Measurements from ENCODE around the gene ZCCHC7. TPM values are rescaled to one million over a fixed set of nuclear protein-coding genes. Genes with fewer than 3 reads are reported as not detected.
"Not testable (repeated sequence)": the region's sequence is repeated elsewhere in the genome, so short reads cannot be mapped to it uniquely, and the experiment has no call there.

The ZCCHC7 gene
- polyA plus RNA-seq, 4 donors = 4.9 to 15.0 (median 7.9) TPM

DNA sequence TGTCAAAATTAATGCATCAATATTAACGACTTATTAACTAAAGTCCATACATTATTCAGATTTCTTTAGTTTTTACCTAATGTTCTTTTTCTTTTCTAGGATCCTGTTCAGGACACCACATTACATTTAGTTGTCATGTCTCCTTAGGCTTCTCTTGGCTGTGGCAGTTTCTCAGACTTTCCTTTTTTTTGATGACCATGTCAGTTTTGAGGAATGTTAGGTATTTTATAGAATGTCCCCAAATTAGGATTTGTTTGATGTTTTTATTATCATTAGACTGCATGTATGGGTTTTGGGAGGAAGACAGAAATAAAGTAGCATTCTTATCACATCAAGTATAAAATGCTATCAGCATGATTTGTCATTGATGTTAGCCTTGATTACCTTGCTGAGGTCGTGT lies 32.0 kb downstream of the ZCCHC7 start:
- WGBS, 3 donors = 54 to 73% (median 70%) methylated on average over 2 of the region's 2 CpGs
- no peaks in the 10 kb centered on the region for H3K4me1 ChIP-seq (ENCODE audit: control insufficient read depth in 3 of 3, insufficient read depth in 2 of 3, low read depth in 1 of 3, low read length in 2 of 3)
- no peaks in the 10 kb centered on the region for H3K9me3 ChIP-seq (ENCODE audit: control insufficient read depth in 2 of 2, insufficient read depth in 1 of 2, low read depth in 1 of 2, low read length in 1 of 2)
- H3K27me3 ChIP-seq (ENCODE audit: control insufficient read depth in 3 of 3, insufficient read depth in 3 of 3, low read length in 3 of 3) = no peaks in the 10 kb centered on the region
- no peak for FAIRE-seq
- H3K36me3 ChIP-seq (ENCODE audit: control insufficient read depth in 3 of 3, insufficient read depth in 2 of 3, low read depth in 1 of 3, low read length in 3 of 3) = peaks cover 0 to 9% (median 1%) of the 10 kb centered on the region in 3 donors
- no peak for DNase-seq
- H3K4me3 ChIP-seq (ENCODE audit: low read depth in 1 of 3, low read length in 3 of 3) = no peak overlapping the region
- H3K27ac ChIP-seq (ENCODE audit: low read depth in 1 of 3, low read length in 2 of 3) = no peak overlapping the region

DNA sequence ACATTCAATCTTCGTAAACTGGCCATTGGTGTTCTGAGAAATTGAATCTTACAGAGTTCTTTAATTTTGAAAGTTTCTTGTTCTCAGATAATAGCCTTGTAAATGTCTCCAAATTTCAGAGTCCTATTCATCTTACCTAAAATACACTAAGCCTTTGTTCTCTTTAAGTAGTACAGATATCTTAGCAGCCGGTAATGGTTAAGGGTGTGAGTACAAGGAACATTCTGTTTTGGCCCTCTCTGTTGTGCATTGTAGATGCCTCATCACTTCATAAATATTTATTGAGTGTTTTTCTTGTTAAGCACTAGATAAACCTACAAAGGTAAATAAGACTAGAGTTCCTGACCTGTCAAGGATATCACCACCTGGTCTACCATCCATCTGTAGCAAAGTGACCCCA lies 35.2 kb downstream of the ZCCHC7 start:
- peaks cover 0 to 16% (median 0%) of the 10 kb centered on the region in 3 donors for H3K36me3 ChIP-seq (ENCODE audit: control insufficient read depth in 3 of 3, insufficient read depth in 2 of 3, low read depth in 1 of 3, low read length in 3 of 3)
- FAIRE-seq (no peak), DNase-seq (no peak)
- no peak overlapping the region for H3K4me3 ChIP-seq (ENCODE audit: low read depth in 1 of 3, low read length in 3 of 3)
- no peaks in the 10 kb centered on the region for H3K9me3 ChIP-seq (ENCODE audit: control insufficient read depth in 2 of 2, insufficient read depth in 1 of 2, low read depth in 1 of 2, low read length in 1 of 2)
- no peaks in the 10 kb centered on the region for H3K27me3 ChIP-seq (ENCODE audit: control insufficient read depth in 3 of 3, insufficient read depth in 3 of 3, low read length in 3 of 3)
- no peaks in the 10 kb centered on the region for H3K4me1 ChIP-seq (ENCODE audit: control insufficient read depth in 3 of 3, insufficient read depth in 2 of 3, low read depth in 1 of 3, low read length in 2 of 3)
- H3K27ac ChIP-seq (ENCODE audit: low read depth in 1 of 3, low read length in 2 of 3) = no peak overlapping the region
- WGBS, 3 donors = 92 to 97% (median 96%) methylated on average over 2 of the region's 2 CpGs

DNA sequence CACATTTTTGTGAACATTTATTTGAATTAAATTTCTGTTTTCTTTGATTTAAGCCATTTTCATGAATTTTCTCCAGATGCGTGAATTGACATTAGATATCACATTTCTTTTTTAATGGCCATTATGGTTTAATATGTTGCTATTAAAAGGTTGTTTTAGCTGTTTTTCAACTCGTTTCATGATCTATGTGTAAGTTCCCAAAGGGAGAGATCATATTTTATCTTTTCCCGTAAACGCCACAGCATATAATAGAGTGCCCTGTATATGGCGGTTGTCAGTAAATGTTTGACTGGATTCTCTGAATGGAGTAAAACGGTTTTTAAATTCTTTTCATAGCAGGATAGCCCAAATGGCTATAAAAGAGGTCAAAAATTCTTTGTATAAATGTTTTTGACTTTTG lies 35.8 kb downstream of the ZCCHC7 start:
- Histone ChIP-seq H3K36me3 (ENCODE audit: control insufficient read depth in 3 of 3, insufficient read depth in 2 of 3, low read depth in 1 of 3, low read length in 3 of 3) (peaks cover 0 to 22% (median 0%) of the 10 kb centered on the region in 3 donors), H3K9me3 (ENCODE audit: control insufficient read depth in 2 of 2, insufficient read depth in 1 of 2, low read depth in 1 of 2, low read length in 1 of 2) (no peaks in the 10 kb centered on the region), H3K4me1 (ENCODE audit: control insufficient read depth in 3 of 3, insufficient read depth in 2 of 3, low read depth in 1 of 3, low read length in 2 of 3) (no peaks in the 10 kb centered on the region), H3K27me3 (ENCODE audit: control insufficient read depth in 3 of 3, insufficient read depth in 3 of 3, low read length in 3 of 3) (no peaks in the 10 kb centered on the region), H3K27ac (ENCODE audit: low read depth in 1 of 3, low read length in 2 of 3) (no peak overlapping the region), H3K4me3 (ENCODE audit: low read depth in 1 of 3, low read length in 3 of 3) (no peak overlapping the region)
- no peak for FAIRE-seq
- no peak for DNase-seq
- WGBS, 3 donors = 94 to 97% (median 96%) methylated on average over 6 of the region's 6 CpGs

DNA sequence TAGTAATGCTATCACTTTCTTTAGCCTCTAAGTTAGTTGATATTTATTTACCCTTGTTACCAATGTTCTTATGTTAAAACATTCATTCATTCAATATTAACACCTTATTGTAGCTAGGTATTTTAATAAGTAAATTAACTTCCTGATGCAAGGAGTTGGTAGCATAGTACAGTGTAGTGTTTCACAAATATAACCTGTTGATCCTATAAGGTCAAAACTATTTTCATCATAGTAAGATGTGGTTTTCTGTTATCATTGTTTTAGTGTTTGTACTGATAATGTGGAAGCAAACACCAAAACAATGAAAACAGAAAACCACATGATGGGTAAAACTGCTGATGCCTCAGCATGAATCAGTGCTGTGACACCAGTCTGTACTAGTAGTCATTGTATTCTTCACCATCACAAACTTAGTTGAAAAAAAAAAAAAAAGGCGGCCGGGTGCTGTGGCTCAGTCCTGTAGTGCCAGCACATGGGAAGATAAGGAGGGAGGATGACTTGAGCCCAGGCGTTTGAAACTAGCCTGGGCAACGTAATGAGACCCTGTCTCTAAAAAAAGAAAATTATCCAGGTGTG lies 36.5 kb downstream of the ZCCHC7 start:
- no peak for DNase-seq
- H3K27ac ChIP-seq (ENCODE audit: low read depth in 1 of 3, low read length in 2 of 3) = no peak overlapping the region
- peaks cover 0 to 22% (median 0%) of the 10 kb centered on the region in 3 donors for H3K36me3 ChIP-seq (ENCODE audit: control insufficient read depth in 3 of 3, insufficient read depth in 2 of 3, low read depth in 1 of 3, low read length in 3 of 3)
- WGBS, 3 donors = 93 to 98% (median 94%) methylated on average over 4 of the region's 4 CpGs
- no peak overlapping the region for H3K4me3 ChIP-seq (ENCODE audit: low read depth in 1 of 3, low read length in 3 of 3)
- peak; percentile 70 for FAIRE-seq
- H3K9me3 ChIP-seq (ENCODE audit: control insufficient read depth in 2 of 2, insufficient read depth in 1 of 2, low read depth in 1 of 2, low read length in 1 of 2) = no peaks in the 10 kb centered on the region
- H3K27me3 ChIP-seq (ENCODE audit: control insufficient read depth in 3 of 3, insufficient read depth in 3 of 3, low read length in 3 of 3) = no peaks in the 10 kb centered on the region
- no peaks in the 10 kb centered on the region for H3K4me1 ChIP-seq (ENCODE audit: control insufficient read depth in 3 of 3, insufficient read depth in 2 of 3, low read depth in 1 of 3, low read length in 2 of 3)

DNA sequence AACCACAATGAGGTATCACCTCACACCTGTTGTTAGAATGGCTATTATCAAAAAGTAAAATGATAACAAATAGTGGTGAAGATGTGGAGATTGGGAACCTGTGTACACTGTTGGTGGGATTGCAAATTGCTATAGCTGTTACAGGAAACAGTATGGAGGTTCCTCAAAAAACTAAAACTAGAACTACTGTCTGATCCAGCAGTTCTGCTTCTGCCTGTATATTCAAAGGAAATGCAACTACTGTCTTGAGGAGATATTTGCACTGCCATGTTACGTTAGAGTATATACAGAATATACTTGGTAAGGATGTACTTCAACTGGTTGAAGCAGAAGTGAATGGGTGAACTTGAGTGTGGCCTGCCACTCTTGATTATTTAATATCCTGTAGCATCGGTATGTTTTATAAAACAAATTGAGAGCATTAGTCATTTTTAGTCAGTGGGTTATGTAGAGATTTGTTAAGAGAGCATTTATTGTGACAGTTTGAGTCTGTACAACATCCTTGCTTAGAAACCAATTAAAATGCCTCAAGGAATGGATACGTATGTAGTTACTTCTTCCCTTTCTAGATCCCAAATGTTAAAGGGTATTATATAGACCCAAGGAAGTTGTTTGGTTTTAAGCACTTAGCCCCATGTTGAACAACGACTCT lies 37.5 kb downstream of the ZCCHC7 start:
- peaks cover 0 to 22% (median 0%) of the 10 kb centered on the region in 3 donors for H3K36me3 ChIP-seq (ENCODE audit: control insufficient read depth in 3 of 3, insufficient read depth in 2 of 3, low read depth in 1 of 3, low read length in 3 of 3)
- no peaks in the 10 kb centered on the region for H3K4me1 ChIP-seq (ENCODE audit: control insufficient read depth in 3 of 3, insufficient read depth in 2 of 3, low read depth in 1 of 3, low read length in 2 of 3)
- H3K27me3 ChIP-seq (ENCODE audit: control insufficient read depth in 3 of 3, insufficient read depth in 3 of 3, low read length in 3 of 3) = no peaks in the 10 kb centered on the region
- no peak for FAIRE-seq
- no peaks in the 10 kb centered on the region for H3K9me3 ChIP-seq (ENCODE audit: control insufficient read depth in 2 of 2, insufficient read depth in 1 of 2, low read depth in 1 of 2, low read length in 1 of 2)
- no peak overlapping the region for H3K4me3 ChIP-seq (ENCODE audit: low read depth in 1 of 3, low read length in 3 of 3)
- no peak overlapping the region for H3K27ac ChIP-seq (ENCODE audit: low read depth in 1 of 3, low read length in 2 of 3)
- DNase-seq = no peak
- 87 to 97% (median 92%) methylated on average over 4 of the region's 4 CpGs for WGBS, 3 donors

DNA sequence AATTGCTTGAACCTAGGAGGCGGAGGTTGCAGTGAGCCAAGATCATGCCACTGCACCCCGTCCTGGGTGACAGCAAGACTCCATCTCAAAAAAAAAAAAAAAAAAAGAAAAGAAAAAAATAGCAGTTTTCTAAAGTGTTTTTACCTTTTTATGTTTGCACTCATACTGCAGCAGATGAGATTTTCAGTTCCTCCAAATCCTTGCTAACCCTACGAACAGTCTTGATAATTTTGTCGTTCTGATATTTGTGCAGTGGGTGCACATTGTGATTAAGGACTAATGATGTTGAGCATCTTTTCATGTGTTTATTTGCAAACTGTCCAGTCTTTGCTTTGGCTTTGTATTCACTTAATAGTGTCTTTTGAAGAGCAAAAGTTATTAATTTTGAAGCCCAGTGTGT lies 42.9 kb downstream of the ZCCHC7 start:
- no peak for DNase-seq
- H3K36me3 ChIP-seq (ENCODE audit: control insufficient read depth in 3 of 3, insufficient read depth in 2 of 3, low read depth in 1 of 3, low read length in 3 of 3) = peaks cover 0 to 13% (median 0%) of the 10 kb centered on the region in 3 donors
- no peak overlapping the region for H3K27ac ChIP-seq (ENCODE audit: low read depth in 1 of 3, low read length in 2 of 3)
- FAIRE-seq = no peak
- no peaks in the 10 kb centered on the region for H3K4me1 ChIP-seq (ENCODE audit: control insufficient read depth in 3 of 3, insufficient read depth in 2 of 3, low read depth in 1 of 3, low read length in 2 of 3)
- no peaks in the 10 kb centered on the region for H3K9me3 ChIP-seq (ENCODE audit: control insufficient read depth in 2 of 2, insufficient read depth in 1 of 2, low read depth in 1 of 2, low read length in 1 of 2)
- no peak overlapping the region for H3K4me3 ChIP-seq (ENCODE audit: low read depth in 1 of 3, low read length in 3 of 3)
- no peaks in the 10 kb centered on the region for H3K27me3 ChIP-seq (ENCODE audit: control insufficient read depth in 3 of 3, insufficient read depth in 3 of 3, low read length in 3 of 3)
- WGBS, 3 donors = 89 to 96% (median 95%) methylated on average over 4 of the region's 4 CpGs

DNA sequence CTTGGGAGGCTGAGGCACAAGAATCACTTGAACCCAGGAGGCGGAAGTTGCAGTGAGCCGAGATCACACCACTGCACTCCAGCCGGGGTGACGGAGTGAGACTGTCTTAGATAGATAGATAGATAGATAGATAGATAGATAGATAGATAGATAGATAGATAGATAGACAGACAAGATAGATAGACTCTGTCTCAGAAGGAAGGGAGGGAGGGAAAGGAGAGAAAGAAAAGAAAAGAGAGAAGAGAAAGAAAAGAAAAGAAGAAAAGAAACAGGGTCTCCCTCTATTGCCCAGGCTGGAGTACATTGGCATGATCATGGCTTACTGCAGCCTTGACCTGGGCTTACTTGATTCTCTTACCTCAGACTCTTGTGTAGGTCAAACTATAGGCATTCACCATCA lies 44.0 kb downstream of the ZCCHC7 start:
- not testable (repeated sequence) for DNase-seq; H3K4me3 ChIP-seq (ENCODE audit: low read depth in 1 of 3, low read length in 3 of 3); H3K4me1 ChIP-seq (ENCODE audit: control insufficient read depth in 3 of 3, insufficient read depth in 2 of 3, low read depth in 1 of 3, low read length in 2 of 3); H3K27ac ChIP-seq (ENCODE audit: low read depth in 1 of 3, low read length in 2 of 3); H3K27me3 ChIP-seq (ENCODE audit: control insufficient read depth in 3 of 3, insufficient read depth in 3 of 3, low read length in 3 of 3); FAIRE-seq; H3K9me3 ChIP-seq (ENCODE audit: control insufficient read depth in 2 of 2, insufficient read depth in 1 of 2, low read depth in 1 of 2, low read length in 1 of 2)
- H3K36me3 ChIP-seq (ENCODE audit: control insufficient read depth in 3 of 3, insufficient read depth in 2 of 3, low read depth in 1 of 3, low read length in 3 of 3) = peaks cover 0 to 13% (median 0%) of the 10 kb centered on the region in 3 donors
- 95 to 98% (median 97%) methylated on average over 4 of the region's 4 CpGs for WGBS, 3 donors

DNA sequence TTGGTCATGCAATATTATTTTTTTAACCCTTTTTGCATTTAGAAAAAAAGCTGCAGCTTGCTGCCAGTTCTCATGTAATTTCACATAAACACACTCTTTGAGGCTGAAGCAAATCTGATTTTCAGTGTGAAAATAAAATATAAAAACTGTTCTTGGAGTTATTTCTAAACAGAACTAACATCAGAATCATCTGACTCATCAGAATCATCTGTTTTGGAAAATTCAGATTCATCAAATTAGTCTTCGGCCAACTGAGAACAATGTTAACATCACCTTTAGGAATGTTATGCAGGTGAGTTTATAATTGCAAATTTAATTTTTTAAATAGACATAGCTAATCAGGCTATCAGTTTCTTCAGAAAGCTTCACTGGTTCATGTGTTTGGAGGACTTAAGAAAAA lies 45.3 kb downstream of the ZCCHC7 start:
- Histone ChIP-seq H3K27ac (ENCODE audit: low read depth in 1 of 3, low read length in 2 of 3) (no peak overlapping the region), H3K27me3 (ENCODE audit: control insufficient read depth in 3 of 3, insufficient read depth in 3 of 3, low read length in 3 of 3) (no peaks in the 10 kb centered on the region), H3K9me3 (ENCODE audit: control insufficient read depth in 2 of 2, insufficient read depth in 1 of 2, low read depth in 1 of 2, low read length in 1 of 2) (no peaks in the 10 kb centered on the region), H3K36me3 (ENCODE audit: control insufficient read depth in 3 of 3, insufficient read depth in 2 of 3, low read depth in 1 of 3, low read length in 3 of 3) (peaks cover 0 to 8% (median 0%) of the 10 kb centered on the region in 3 donors), H3K4me3 (ENCODE audit: low read depth in 1 of 3, low read length in 3 of 3) (no peak overlapping the region), H3K4me1 (ENCODE audit: control insufficient read depth in 3 of 3, insufficient read depth in 2 of 3, low read depth in 1 of 3, low read length in 2 of 3) (no peaks in the 10 kb centered on the region)
- no peak for DNase-seq
- 95 to 100% (median 98%) methylated on average over 1 of the region's 1 CpG for WGBS, 3 donors
- no peak for FAIRE-seq
